Choroid plexus epithelial cell (primary cell): ENCODE data around the gene SHC2.
"Not testable (repeated sequence)": the region's sequence is repeated elsewhere in the genome, so short reads cannot be mapped to it uniquely, and the experiment has no call there.

Experiments used
- DNase-seq: peaks from one replicate; pipeline ENCODE4 v3.0.0-alpha.2; 2010; ENCODE audit warnings: low read depth
- H3K4me3 ChIP-seq: 2 replicates; pipeline ENCODE4 v1.5.1; 2011; ENCODE audit warnings: low read depth, mild to moderate bottlenecking, control low read depth, low read length, moderate library complexity
- CTCF ChIP-seq: conservative IDR thresholded peaks from 2 replicates; pipeline ENCODE4 v1.5.1; 2011; ENCODE audit warnings: low read depth, mild to moderate bottlenecking, control low read depth, inconsistent platforms, low read length, moderate library complexity

The SHC2 gene

GRCh38 chr19:482186-483041 is 21.6 kb upstream of the SHC2 start:
- TF ChIP-seq CTCF: no peak
- no peak overlapping the region for H3K4me3 ChIP-seq
- no peak for DNase-seq

GRCh38 chr19:481100-481499 is 20.3 kb upstream of the SHC2 start:
- not testable (repeated sequence) for DNase-seq

DNA sequence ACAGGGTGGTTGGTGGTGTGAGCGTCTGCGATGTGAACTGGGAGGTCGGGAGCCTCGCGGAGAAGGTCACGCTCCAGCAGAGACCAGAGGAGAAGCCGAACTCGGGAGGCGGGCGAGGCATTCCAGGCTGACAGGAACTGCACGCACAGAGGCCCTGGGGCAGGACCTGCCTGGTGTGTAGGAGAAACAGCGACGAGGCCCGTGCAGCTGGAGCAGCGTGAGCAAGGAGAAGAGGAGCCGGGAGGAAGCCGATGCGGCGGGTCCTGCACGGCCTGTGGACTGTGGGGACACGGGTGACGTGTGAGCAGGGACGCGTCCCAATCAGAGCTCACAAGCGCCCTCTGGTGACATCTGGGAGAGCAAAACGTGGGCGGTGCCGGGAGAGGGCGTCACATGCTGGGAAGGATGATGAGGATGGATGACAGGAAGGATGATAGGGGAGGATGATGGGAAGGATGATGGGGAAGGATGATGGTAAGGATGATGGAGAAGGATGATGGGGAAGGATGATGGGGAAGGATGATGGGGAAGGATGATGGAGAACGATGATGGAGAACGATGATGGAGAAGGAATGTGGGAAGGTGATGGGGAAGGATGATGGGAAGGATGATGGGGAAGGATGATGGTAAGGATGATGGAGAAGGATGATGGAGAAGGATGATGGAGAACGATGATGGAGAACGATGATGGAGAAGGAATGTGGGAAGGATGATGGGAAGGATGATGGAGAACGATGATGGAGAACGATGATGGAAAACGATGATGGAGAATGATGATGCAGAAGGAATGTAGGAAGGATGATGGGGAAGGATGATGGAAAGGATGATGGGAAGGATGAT is 19.4 kb upstream of the SHC2 start:
- peak overlapping the region; percentile 35 for H3K4me3 ChIP-seq
- TF ChIP-seq CTCF: peak; percentile 66
- peak; percentile 65 for DNase-seq

More at GRCh38 chr19:481100-481499, 20.3 kb upstream of the SHC2 start:
- not testable (repeated sequence) for H3K4me3 ChIP-seq

DNA sequence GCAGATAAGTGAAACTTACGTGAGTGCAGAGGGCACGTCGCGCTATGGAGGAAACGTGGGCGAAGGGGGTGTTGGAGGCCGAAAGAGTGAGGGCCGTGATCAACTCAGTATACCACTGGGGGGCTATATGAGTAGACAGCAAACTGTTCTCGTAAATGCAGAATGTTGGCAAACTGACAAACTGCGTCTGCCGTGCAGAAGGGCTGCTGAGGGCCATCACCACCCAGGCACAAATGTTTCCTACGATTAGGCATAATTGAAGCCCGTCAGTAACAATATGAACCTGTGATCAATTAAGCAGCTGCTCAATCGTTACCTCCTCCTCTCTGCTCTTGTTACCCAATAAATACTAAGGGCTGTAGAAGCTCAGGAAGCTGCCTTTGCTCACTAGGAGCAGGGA is 18.1 kb upstream of the SHC2 start:
- H3K4me3 ChIP-seq: no peak overlapping the region
- no peak for DNase-seq
- no peak for TF ChIP-seq CTCF

DNA sequence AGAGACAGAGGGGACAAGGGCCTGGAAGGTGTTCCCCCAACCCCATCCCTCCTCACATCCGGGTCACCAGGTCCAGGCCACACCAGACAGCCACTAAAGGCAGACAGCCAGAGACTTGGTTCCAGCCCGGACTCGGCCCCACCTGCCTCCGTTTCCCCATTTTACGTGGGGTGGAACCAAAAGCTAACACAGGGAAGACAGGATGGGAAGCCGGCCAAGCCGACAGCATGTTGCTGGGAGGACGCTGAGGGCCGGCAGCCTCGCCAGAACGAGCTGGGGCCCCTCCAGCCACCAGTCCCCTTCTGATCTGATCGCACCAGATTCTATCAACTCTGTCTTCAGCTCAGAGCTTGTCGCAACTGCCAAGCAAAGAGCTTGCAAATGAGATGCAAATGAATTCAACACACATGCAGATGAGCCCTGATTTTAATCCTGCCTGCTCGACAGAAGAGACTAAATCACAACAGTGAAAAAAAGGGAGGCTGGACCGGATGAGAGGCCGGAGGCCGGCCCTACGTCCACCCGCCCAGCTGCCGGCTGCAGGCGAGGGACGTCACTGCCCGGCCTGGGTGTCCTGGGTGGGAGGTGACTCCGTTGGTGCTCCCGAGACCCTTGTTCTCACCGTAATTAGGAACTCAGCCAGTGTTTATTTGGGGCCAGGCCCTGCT is 17.5 kb upstream of the SHC2 start:
- H3K4me3 ChIP-seq: no peak overlapping the region
- no peak for TF ChIP-seq CTCF
- no peak for DNase-seq

- no peak for DNase-seq
- no peak overlapping the region for H3K4me3 ChIP-seq
- no peak for TF ChIP-seq CTCF
Measured at GRCh38 chr19:475360-475759, 14.5 kb upstream of the SHC2 start.
